OCI-LY1 (cell line): ENCODE measurements around the gene HCAR3.

ENCODE experiments used
- H2AFZ ChIP-seq: fragments of 200-600 bp; sonication (generic), shearing (Covaris generic); 2 replicates; pipeline ENCODE4 v1.6.0; 2014; ENCODE audit warnings: antibody characterized with exemption, mild to moderate bottlenecking, low read length
- H3F3A ChIP-seq: fragments of 200-600 bp; sonication (generic), shearing (Covaris generic); 2 replicates; pipeline ENCODE4 v1.6.0; 2014; ENCODE audit warnings: mild to moderate bottlenecking, antibody characterized with exemption, low read length, moderate library complexity; ENCODE audit not compliant: insufficient read depth
- H3K27ac ChIP-seq: fragments of 200-600 bp; sonication (generic); 2 replicates; pipeline ENCODE4 v1.5.1; 2014; ENCODE audit warnings: low read length, mixed run types, mild to moderate bottlenecking, low read depth; ENCODE audit not compliant: poor library complexity, severe bottlenecking
- H3K27me3 ChIP-seq: fragments of 200-600 bp; sonication (generic); 2 replicates; pipeline ENCODE4 v1.6.0; 2014; ENCODE audit warnings: antibody characterized with exemption, mild to moderate bottlenecking, low read length, moderate library complexity; ENCODE audit not compliant: insufficient read depth
- H3K36me3 ChIP-seq: fragments of 200-600 bp; sonication (generic); 2 replicates; pipeline ENCODE4 v1.6.1; 2014; ENCODE audit warnings: mild to moderate bottlenecking, antibody characterized with exemption, low read length, moderate library complexity, mixed read lengths; ENCODE audit not compliant: insufficient read depth
- H3K4me1 ChIP-seq: fragments of 200-600 bp; sonication (generic); 2 replicates; pipeline ENCODE4 v1.5.1; 2014; ENCODE audit warnings: mild to moderate bottlenecking, low read length, moderate library complexity; ENCODE audit not compliant: insufficient read depth, severe bottlenecking
- H3K4me2 ChIP-seq: fragments of 200-600 bp; sonication (generic), shearing (Covaris generic); 2 replicates; pipeline ENCODE4 v1.6.1; 2014; ENCODE audit warnings: low read length
- H3K4me3 ChIP-seq: fragments of 200-600 bp; sonication (generic); 2 replicates; pipeline ENCODE4 v1.5.1; 2014; ENCODE audit warnings: low read length, low read depth, mild to moderate bottlenecking, mixed read lengths; ENCODE audit not compliant: poor library complexity, severe bottlenecking
- H3K79me2 ChIP-seq: fragments of 200-600 bp; shearing (Covaris generic); 2 replicates; pipeline ENCODE4 v1.6.1; 2016; ENCODE audit warnings: mixed run types, low read length, mixed read lengths; ENCODE audit not compliant: insufficient read depth
- H3K9ac ChIP-seq: fragments of 200-600 bp; sonication (generic), shearing (Covaris generic); 2 replicates; pipeline ENCODE4 v1.6.1; 2014; ENCODE audit warnings: mild to moderate bottlenecking, low read length, mixed read lengths
- H3K9me2 ChIP-seq: fragments of 200-600 bp; sonication (generic), shearing (Covaris generic); 2 replicates; pipeline ENCODE4 v1.6.1; 2014; ENCODE audit warnings: low read depth, mild to moderate bottlenecking, low read length, mixed read lengths
- H3K9me3 ChIP-seq: fragments of 200-600 bp; shearing (Covaris generic); 2 replicates; pipeline ENCODE4 v1.6.1; 2014; ENCODE audit warnings: low read length, mixed read lengths
- H4K20me1 ChIP-seq: fragments of 200-600 bp; sonication (generic), shearing (Covaris generic); 2 replicates; pipeline ENCODE4 v1.6.0; 2016; ENCODE audit warnings: mild to moderate bottlenecking, low read length; ENCODE audit not compliant: insufficient read depth
- EZH2 ChIP-seq: fragments of 200-600 bp; sonication (generic), shearing (Covaris generic); IDR thresholded peaks from 2 replicates; pipeline ENCODE4 v1.8.0; 2017; ENCODE audit warnings: borderline replicate concordance, mixed run types, mild to moderate bottlenecking, antibody characterized with exemption, low read length, moderate library complexity, mixed read lengths
- TF ChIP-seq, protein P1 (sequence below): fragments of 200-600 bp; sonication (generic), shearing (Covaris generic); IDR thresholded peaks from 2 replicates; pipeline ENCODE4 v1.5.1; 2017; ENCODE audit warnings: mild to moderate bottlenecking, antibody characterized with exemption, low read length, moderate library complexity, mixed read lengths

Gene HCAR3

DNA sequence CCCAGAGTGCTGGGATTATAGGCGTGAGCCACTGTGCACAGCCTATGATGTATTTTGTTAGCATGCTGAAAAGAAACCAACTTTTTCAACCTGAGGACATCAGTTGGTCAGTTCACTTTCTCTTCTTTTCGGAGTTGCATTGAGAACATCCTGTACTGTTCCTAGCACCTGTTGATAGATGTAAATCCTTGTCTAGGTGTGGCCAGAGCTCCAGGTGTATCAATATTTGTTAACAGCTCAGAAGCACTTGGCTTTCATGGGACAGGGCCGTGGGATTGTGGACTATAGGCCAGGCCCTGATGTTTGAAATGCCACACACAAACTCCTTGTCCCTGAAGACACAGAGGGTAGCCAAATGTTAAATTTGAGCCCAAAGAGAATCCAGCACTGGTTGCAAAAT is 28.3 kb downstream of the HCAR3 start:
- Histone ChIP-seq H3K27me3 (no peaks in the 10 kb centered on the region), H2AFZ (no peak overlapping the region), H3K79me2 (no peaks in the 10 kb centered on the region), H3K4me1 (no peaks in the 10 kb centered on the region), H4K20me1 (no peaks in the 10 kb centered on the region), H3K4me2 (no peak overlapping the region), H3K9me3 (no peaks in the 10 kb centered on the region), H3K36me3 (no peaks in the 10 kb centered on the region), H3F3A (no peaks in the 10 kb centered on the region), H3K4me3 (no peak overlapping the region), H3K9me2 (no peaks in the 10 kb centered on the region), H3K27ac (no peak overlapping the region), H3K9ac (no peak overlapping the region)
- TF ChIP-seq, protein P1, sequence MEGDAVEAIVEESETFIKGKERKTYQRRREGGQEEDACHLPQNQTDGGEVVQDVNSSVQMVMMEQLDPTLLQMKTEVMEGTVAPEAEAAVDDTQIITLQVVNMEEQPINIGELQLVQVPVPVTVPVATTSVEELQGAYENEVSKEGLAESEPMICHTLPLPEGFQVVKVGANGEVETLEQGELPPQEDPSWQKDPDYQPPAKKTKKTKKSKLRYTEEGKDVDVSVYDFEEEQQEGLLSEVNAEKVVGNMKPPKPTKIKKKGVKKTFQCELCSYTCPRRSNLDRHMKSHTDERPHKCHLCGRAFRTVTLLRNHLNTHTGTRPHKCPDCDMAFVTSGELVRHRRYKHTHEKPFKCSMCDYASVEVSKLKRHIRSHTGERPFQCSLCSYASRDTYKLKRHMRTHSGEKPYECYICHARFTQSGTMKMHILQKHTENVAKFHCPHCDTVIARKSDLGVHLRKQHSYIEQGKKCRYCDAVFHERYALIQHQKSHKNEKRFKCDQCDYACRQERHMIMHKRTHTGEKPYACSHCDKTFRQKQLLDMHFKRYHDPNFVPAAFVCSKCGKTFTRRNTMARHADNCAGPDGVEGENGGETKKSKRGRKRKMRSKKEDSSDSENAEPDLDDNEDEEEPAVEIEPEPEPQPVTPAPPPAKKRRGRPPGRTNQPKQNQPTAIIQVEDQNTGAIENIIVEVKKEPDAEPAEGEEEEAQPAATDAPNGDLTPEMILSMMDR: no peak
- TF ChIP-seq EZH2: no peak

DNA sequence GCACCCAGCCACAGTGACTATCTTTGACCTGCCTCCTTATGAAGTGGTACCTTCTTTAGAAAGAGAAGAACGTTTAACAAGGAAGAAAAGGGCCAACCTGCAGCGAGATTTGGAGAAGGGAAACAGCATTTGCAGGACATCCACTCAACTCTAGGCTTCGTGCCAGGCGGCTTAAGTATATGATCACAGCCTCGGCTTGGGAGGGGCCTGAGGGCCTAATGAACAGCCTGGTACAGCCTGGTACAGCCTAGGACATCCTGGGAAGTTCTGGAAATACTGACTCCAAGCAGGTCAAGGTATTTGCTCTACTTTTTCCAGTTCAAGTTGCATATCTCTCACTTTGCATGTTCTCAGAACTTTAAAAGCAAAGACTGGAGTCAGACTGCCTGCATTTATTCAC is 29.5 kb downstream of the HCAR3 start:
- H3K4me1 ChIP-seq: no peaks in the 10 kb centered on the region
- H3K4me2 ChIP-seq: no peak overlapping the region
- no peaks in the 10 kb centered on the region for H3K36me3 ChIP-seq
- no peaks in the 10 kb centered on the region for H3K79me2 ChIP-seq
- no peaks in the 10 kb centered on the region for H3K9me2 ChIP-seq
- H4K20me1 ChIP-seq: no peaks in the 10 kb centered on the region
- H3K4me3 ChIP-seq: no peak overlapping the region
- no peaks in the 10 kb centered on the region for H3F3A ChIP-seq
- H3K9me3 ChIP-seq: no peaks in the 10 kb centered on the region
- H3K9ac ChIP-seq: no peak overlapping the region
- H2AFZ ChIP-seq: no peak overlapping the region
- TF ChIP-seq, protein P1: no peak
- no peak for TF ChIP-seq EZH2
- H3K27ac ChIP-seq: no peak overlapping the region
- no peaks in the 10 kb centered on the region for H3K27me3 ChIP-seq

DNA sequence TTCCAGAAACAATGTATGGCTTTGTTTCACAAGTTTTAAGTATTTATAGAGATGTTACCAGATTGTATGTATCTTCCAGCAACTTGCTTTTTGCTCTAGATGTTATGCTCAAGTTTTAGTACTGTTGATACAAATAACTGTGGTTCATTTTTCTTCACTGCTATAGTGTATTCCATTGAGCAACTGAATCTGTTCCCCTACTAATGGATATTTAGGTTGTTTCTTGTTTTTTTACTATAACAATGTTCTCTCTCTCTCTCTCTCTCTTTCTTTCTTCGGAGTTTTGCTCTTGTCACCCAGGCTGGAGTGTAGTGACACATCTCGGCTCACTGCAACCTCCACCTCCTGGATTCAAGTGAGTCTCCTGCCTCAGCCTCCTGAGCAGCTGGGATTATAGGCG is 30.1 kb downstream of the HCAR3 start:
- Histone ChIP-seq H3K79me2 (no peaks in the 10 kb centered on the region), H3K4me3 (no peak overlapping the region), H3K9me2 (no peaks in the 10 kb centered on the region), H3K27ac (no peak overlapping the region), H3K9ac (no peak overlapping the region), H3K36me3 (no peaks in the 10 kb centered on the region), H3K4me1 (no peaks in the 10 kb centered on the region), H3K27me3 (no peaks in the 10 kb centered on the region), H4K20me1 (no peaks in the 10 kb centered on the region), H3F3A (no peaks in the 10 kb centered on the region), H2AFZ (no peak overlapping the region), H3K4me2 (no peak overlapping the region), H3K9me3 (no peaks in the 10 kb centered on the region)
- TF ChIP-seq EZH2: no peak
- TF ChIP-seq, protein P1: no peak
